NT2/D1 (cell line): Measurements from ENCODE around the gene GOLGA1.
A peak's percentile ranks its signal among the peaks of the same experiment; 100 is the strongest.

Source experiments
- DNase-seq: peaks from one replicate; pipeline ENCODE4 v3.0.0-alpha.2; 2011; ENCODE audit warnings: low read depth, low spot score
- H3K27me3 ChIP-seq: 2 replicates; pipeline ENCODE4 v1.6.0; 2011; ENCODE audit warnings: mild to moderate bottlenecking; ENCODE audit not compliant: insufficient read length, insufficient read depth
- H3K36me3 ChIP-seq: 2 replicates; pipeline ENCODE4 v1.6.1; 2011; ENCODE audit warnings: mild to moderate bottlenecking, low read length, mixed read lengths; ENCODE audit not compliant: insufficient read depth, insufficient read length
- H3K4me1 ChIP-seq: 2 replicates; pipeline ENCODE4 v1.5.1; 2011; ENCODE audit not compliant: insufficient read depth, insufficient read length
- H3K4me3 ChIP-seq: 2 replicates; pipeline ENCODE4 v1.5.1; 2011; ENCODE audit warnings: low read depth; ENCODE audit not compliant: insufficient read length
- H3K9ac ChIP-seq: 2 replicates; pipeline ENCODE4 v1.6.0; 2011; ENCODE audit warnings: low read depth; ENCODE audit not compliant: insufficient read length
- H3K9me3 ChIP-seq: 2 replicates; pipeline ENCODE4 v1.5.1; 2011; ENCODE audit warnings: mild to moderate bottlenecking, low read length; ENCODE audit not compliant: insufficient read depth
- SUZ12 ChIP-seq: IDR thresholded peaks from 2 replicates; pipeline ENCODE4 v1.6.1; 2011; ENCODE audit not compliant: insufficient read length, insufficient read depth; ENCODE audit errors: extremely low read depth
- YY1 ChIP-seq: IDR thresholded peaks from 2 replicates; pipeline ENCODE4 v1.6.1; 2011; ENCODE audit not compliant: insufficient read length, insufficient read depth
- ZNF274 ChIP-seq: IDR thresholded peaks from 2 replicates; pipeline ENCODE4 v1.6.1; 2011; ENCODE audit warnings: mild to moderate bottlenecking, low read depth, low read length

GOLGA1 gene

GRCh38 chr9:124873664-124874063, 67.2 kb downstream of the GOLGA1 start:
- Histone ChIP-seq H3K4me1 (peaks cover 21% of the 10 kb centered on the region), H3K9ac (peak overlapping the region; percentile 16), H3K9me3 (no peaks in the 10 kb centered on the region), H3K4me3 (no peak overlapping the region), H3K36me3 (peaks cover 81% of the 10 kb centered on the region), H3K27me3 (no peaks in the 10 kb centered on the region)
- no peak for TF ChIP-seq SUZ12
- TF ChIP-seq YY1: no peak
- TF ChIP-seq ZNF274: no peak
- no peak for DNase-seq

- DNase-seq: no peak
- peaks cover 21% of the 10 kb centered on the region for H3K4me1 ChIP-seq
These were observed 69.7 kb downstream of the GOLGA1 start for GRCh38 chr9:124871156-124871561.

GRCh38 chr9:124870723-124871122, 70.2 kb downstream of the GOLGA1 start:
- no peak for DNase-seq
- Histone ChIP-seq H3K4me1 (peaks cover 20% of the 10 kb centered on the region), H3K27me3 (no peaks in the 10 kb centered on the region), H3K4me3 (peak overlapping the region; percentile 76), H3K36me3 (peaks cover 68% of the 10 kb centered on the region), H3K9me3 (no peaks in the 10 kb centered on the region), H3K9ac (peak overlapping the region; percentile 100)
- TF ChIP-seq YY1 (no peak), ZNF274 (no peak), SUZ12 (no peak)

More at GRCh38 chr9:124871156-124871561, 69.7 kb downstream of the GOLGA1 start:
- Histone ChIP-seq H3K9me3 (no peaks in the 10 kb centered on the region), H3K36me3 (peaks cover 71% of the 10 kb centered on the region), H3K27me3 (no peaks in the 10 kb centered on the region), H3K4me3 (peak overlapping the region; percentile 19), H3K9ac (peak overlapping the region; percentile 61)
- no peak for TF ChIP-seq SUZ12
- no peak for TF ChIP-seq YY1
- no peak for TF ChIP-seq ZNF274

GRCh38 chr9:124869986-124870560, 70.8 kb downstream of the GOLGA1 start:
- no peak for DNase-seq

GRCh38 chr9:124869466-124869985, 71.4 kb downstream of the GOLGA1 start:
- peak overlapping the region; percentile 100 for H3K9ac ChIP-seq
- H3K27me3 ChIP-seq: no peaks in the 10 kb centered on the region
- peaks cover 62% of the 10 kb centered on the region for H3K36me3 ChIP-seq
- H3K4me3 ChIP-seq: peak overlapping the region; percentile 76
- H3K4me1 ChIP-seq: peaks cover 17% of the 10 kb centered on the region
- DNase-seq: no peak
- no peaks in the 10 kb centered on the region for H3K9me3 ChIP-seq
- TF ChIP-seq SUZ12 (no peak), ZNF274 (no peak), YY1 (no peak)

More at GRCh38 chr9:124869986-124870560, 70.8 kb downstream of the GOLGA1 start:
- Histone ChIP-seq H3K27me3 (no peaks in the 10 kb centered on the region), H3K9me3 (no peaks in the 10 kb centered on the region), H3K4me1 (peaks cover 17% of the 10 kb centered on the region), H3K36me3 (peaks cover 61% of the 10 kb centered on the region), H3K9ac (peak overlapping the region; percentile 100), H3K4me3 (peak overlapping the region; percentile 76)
- TF ChIP-seq ZNF274 (no peak), SUZ12 (no peak), YY1 (no peak)

GRCh38 chr9:124868511-124869465, 72.1 kb downstream of the GOLGA1 start:
- DNase-seq: peak; percentile 80
- Histone ChIP-seq H3K4me3 (peak overlapping the region; percentile 76), H3K9ac (peak overlapping the region; percentile 100), H3K36me3 (peaks cover 60% of the 10 kb centered on the region), H3K27me3 (no peaks in the 10 kb centered on the region), H3K9me3 (no peaks in the 10 kb centered on the region), H3K4me1 (peaks cover 17% of the 10 kb centered on the region)
- no peak for TF ChIP-seq SUZ12
- no peak for TF ChIP-seq ZNF274
- TF ChIP-seq YY1: no peak

- no peak overlapping the region for H3K9ac ChIP-seq
- H3K9me3 ChIP-seq: no peaks in the 10 kb centered on the region
- no peak for TF ChIP-seq ZNF274
- TF ChIP-seq YY1: no peak
- H3K27me3 ChIP-seq: no peaks in the 10 kb centered on the region
- DNase-seq: no peak
- H3K4me3 ChIP-seq: no peak overlapping the region
- H3K36me3 ChIP-seq: peaks cover 55% of the 10 kb centered on the region
- peaks cover 10% of the 10 kb centered on the region for H3K4me1 ChIP-seq
These were observed 77.5 kb downstream of the GOLGA1 start for GRCh38 chr9:124863371-124863871.
